ENCODE measurements around the gene DLG2.

DNA sequence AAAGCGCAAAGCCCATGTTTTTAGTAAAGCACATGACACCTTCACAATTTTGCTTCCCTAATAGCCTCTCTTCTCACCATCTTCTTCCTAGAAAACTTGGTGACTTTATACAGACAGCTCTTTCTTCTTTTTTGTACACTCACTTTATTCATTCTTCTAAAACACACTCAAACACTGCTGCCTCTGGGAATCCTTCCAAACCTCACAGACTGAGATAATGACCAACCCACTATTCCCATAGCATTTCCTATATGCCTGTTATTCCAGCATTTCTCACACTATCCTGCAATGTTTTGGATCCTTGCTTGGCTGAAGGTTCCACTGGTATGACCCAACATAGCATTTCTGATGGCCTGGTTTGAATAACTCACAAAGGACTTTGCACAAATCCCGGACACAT lies 1898.9 kb downstream of the DLG2 start:
- TF ChIP-seq, protein P1, sequence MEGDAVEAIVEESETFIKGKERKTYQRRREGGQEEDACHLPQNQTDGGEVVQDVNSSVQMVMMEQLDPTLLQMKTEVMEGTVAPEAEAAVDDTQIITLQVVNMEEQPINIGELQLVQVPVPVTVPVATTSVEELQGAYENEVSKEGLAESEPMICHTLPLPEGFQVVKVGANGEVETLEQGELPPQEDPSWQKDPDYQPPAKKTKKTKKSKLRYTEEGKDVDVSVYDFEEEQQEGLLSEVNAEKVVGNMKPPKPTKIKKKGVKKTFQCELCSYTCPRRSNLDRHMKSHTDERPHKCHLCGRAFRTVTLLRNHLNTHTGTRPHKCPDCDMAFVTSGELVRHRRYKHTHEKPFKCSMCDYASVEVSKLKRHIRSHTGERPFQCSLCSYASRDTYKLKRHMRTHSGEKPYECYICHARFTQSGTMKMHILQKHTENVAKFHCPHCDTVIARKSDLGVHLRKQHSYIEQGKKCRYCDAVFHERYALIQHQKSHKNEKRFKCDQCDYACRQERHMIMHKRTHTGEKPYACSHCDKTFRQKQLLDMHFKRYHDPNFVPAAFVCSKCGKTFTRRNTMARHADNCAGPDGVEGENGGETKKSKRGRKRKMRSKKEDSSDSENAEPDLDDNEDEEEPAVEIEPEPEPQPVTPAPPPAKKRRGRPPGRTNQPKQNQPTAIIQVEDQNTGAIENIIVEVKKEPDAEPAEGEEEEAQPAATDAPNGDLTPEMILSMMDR (IDR thresholded peaks at IDR 0.05; ENCODE audit: insufficient read depth, low read length): no peak
- TF ChIP-seq POLR2AphosphoS5 (IDR thresholded peaks at IDR 0.05; ENCODE audit: low read depth): no peak
- no peak for TF ChIP-seq GABPA (IDR thresholded peaks at IDR 0.05; ENCODE audit: low read depth)
- TF ChIP-seq, protein P2, sequence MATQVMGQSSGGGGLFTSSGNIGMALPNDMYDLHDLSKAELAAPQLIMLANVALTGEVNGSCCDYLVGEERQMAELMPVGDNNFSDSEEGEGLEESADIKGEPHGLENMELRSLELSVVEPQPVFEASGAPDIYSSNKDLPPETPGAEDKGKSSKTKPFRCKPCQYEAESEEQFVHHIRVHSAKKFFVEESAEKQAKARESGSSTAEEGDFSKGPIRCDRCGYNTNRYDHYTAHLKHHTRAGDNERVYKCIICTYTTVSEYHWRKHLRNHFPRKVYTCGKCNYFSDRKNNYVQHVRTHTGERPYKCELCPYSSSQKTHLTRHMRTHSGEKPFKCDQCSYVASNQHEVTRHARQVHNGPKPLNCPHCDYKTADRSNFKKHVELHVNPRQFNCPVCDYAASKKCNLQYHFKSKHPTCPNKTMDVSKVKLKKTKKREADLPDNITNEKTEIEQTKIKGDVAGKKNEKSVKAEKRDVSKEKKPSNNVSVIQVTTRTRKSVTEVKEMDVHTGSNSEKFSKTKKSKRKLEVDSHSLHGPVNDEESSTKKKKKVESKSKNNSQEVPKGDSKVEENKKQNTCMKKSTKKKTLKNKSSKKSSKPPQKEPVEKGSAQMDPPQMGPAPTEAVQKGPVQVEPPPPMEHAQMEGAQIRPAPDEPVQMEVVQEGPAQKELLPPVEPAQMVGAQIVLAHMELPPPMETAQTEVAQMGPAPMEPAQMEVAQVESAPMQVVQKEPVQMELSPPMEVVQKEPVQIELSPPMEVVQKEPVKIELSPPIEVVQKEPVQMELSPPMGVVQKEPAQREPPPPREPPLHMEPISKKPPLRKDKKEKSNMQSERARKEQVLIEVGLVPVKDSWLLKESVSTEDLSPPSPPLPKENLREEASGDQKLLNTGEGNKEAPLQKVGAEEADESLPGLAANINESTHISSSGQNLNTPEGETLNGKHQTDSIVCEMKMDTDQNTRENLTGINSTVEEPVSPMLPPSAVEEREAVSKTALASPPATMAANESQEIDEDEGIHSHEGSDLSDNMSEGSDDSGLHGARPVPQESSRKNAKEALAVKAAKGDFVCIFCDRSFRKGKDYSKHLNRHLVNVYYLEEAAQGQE (IDR thresholded peaks at IDR 0.05; ENCODE audit: insufficient replicate concordance, low read depth): no peak
- TF ChIP-seq SPI1 (IDR thresholded peaks at IDR 0.05; ENCODE audit: borderline replicate concordance, low read depth): no peak
